ENCODE data around the gene KLRB1.

The KLRB1 gene

DNA sequence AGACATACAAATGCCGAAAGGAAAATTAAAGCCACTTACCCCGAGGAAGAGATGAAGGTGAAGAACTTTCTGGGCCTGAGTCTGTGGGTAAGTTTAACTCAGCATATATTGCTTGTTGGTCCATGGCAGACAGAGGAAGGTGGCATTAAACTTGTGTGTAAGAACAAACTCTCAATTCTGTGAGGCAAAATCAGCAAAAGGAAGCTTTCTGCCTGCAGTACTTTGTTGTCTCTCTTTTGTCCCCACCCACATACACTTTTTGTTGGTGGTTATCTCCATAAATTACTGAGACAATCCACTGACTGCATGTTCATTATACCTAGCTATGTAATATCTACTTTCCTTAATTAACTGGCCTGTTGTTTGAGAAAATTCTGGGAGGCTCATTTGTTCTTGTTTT, at the start of gene KLRB1:
Gene KLRB1 (minus strand): TSS at position 201 of the 400 bp plus-strand sequence. CDS start 77 bp downstream, at position 124.
- TF ChIP-seq, protein P1, sequence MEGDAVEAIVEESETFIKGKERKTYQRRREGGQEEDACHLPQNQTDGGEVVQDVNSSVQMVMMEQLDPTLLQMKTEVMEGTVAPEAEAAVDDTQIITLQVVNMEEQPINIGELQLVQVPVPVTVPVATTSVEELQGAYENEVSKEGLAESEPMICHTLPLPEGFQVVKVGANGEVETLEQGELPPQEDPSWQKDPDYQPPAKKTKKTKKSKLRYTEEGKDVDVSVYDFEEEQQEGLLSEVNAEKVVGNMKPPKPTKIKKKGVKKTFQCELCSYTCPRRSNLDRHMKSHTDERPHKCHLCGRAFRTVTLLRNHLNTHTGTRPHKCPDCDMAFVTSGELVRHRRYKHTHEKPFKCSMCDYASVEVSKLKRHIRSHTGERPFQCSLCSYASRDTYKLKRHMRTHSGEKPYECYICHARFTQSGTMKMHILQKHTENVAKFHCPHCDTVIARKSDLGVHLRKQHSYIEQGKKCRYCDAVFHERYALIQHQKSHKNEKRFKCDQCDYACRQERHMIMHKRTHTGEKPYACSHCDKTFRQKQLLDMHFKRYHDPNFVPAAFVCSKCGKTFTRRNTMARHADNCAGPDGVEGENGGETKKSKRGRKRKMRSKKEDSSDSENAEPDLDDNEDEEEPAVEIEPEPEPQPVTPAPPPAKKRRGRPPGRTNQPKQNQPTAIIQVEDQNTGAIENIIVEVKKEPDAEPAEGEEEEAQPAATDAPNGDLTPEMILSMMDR (IDR thresholded peaks at IDR 0.05; ENCODE audit: insufficient read depth, low read depth, low read length, missing control alignments) = no peak
- no peak within 1 kb of the TSS for H3K4me3 ChIP-seq (ENCODE audit: low read length)
- DNase-seq (ENCODE audit: low read depth) = no peak

DNA sequence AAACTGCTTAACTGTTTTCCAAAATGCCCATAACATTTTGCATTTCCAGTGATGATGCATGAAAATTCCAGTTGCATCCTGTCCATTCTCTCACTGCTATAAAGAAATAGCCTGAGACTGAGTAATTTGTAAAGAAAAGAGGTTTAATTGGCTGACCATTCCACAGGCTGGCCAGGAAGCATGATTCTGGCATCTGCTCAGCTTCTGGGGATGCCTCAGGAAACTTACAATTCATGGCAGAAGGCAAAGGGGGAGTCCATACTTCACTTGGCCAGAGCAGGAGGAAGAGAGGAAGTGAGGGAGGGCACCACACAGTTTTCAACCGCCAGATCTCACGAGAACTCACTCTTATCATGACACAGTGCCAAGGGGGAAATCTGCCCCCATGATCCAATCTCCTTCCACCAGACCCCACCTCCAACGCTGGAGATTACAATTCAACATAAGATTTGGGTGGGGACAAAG, 43.6 kb upstream of the KLRB1 start:
- peak; percentile 53 for DNase-seq (ENCODE audit: low read depth)
- H3K4me3 ChIP-seq (ENCODE audit: low read length) = no peak overlapping the region

DNA sequence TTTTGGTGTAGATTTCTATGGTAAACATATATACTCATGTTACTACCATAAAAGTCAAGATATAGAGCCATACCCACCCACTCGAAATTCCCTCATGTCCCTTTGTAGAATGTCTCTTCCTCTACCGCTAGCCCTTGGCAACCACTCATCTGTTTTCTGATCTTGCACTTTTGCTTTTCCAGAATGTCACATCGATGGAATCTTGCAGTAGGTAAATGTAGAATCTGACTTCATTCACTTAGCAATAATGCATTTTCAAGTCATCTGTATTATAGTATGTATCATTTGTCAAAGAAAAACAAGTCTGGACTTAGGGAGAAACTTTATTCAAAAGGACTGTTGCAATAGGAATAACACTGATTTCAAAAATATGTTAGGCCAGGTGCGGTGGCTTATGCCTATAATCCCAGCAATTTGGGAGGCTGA, 42.4 kb upstream of the KLRB1 start:
- peak; percentile 73 for DNase-seq (ENCODE audit: low read depth)
- TF ChIP-seq, protein P1 (IDR thresholded peaks at IDR 0.05; ENCODE audit: insufficient read depth, low read depth, low read length, missing control alignments) = no peak

More for the DNA sequence above, 43.6 kb upstream of the KLRB1 start:
- TF ChIP-seq, protein P1 (IDR thresholded peaks at IDR 0.05; ENCODE audit: insufficient read depth, low read depth, low read length, missing control alignments) = no peak

DNA sequence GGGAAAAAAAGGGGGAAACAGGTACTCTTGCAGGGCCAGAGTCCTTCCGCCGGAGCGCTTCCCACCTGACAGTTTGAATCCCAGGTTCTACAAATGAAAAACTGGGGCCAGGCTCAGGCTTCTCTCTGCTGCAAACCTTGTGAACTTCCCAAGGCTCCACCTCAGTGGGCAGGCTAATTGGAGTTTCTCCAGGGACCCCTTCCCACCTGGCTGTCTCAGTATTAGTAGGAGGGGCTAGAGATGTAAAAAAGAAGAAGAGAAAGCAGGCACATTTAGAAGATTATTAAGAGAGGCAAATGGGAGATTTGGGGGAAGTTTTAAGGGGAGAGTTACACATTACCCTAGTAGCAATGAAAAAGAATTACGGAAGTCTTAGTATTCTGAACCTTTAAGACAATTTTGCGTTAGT, 41.8 kb upstream of the KLRB1 start:
- peak overlapping the region; percentile 63 for H3K4me3 ChIP-seq (ENCODE audit: low read length)
- DNase-seq (ENCODE audit: low read depth) = peak; percentile 29
- TF ChIP-seq, protein P1 (IDR thresholded peaks at IDR 0.05; ENCODE audit: insufficient read depth, low read depth, low read length, missing control alignments) = no peak

More for the DNA sequence above, 42.4 kb upstream of the KLRB1 start:
- H3K4me3 ChIP-seq (ENCODE audit: low read length) = peak overlapping the region; percentile 63

DNA sequence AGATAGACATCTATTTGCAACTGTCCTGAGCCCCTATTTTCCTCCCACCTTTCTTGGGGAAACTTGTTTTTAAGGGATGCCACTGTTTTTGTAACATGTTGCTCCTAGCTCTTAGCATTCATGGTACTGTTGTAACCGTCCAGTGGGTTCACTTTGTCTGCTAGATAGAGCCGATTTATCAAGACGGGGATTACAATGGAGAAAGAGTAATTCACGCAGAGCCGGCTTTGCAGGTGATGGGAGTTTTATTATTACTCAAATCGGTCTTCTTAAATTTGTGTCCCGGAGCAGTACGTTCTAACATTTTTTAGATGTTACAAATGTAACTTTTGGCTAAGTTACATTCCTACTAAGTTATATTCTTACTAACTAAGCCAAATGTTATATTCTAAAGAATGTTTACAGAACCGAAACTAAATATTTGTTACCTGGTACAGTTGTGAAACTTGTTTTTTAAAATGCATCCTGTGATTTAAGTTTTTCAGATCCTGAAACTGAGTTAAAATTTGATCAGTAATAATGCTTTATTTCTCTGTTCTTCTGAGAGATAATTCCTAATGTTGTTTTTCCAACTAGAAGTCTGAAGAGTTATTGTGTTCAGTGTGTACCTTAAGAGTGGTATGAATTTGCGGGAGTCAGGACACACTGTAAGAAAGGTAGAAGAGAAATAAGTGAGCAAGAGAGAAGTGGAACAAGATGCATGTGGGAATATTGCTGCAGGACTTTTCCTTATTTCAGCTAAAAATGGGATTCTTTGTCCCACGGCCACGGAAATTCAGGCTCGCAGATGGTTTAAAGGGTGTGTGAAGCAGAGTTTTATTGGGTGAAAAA, 41.2 kb upstream of the KLRB1 start:
- TF ChIP-seq, protein P1 (IDR thresholded peaks at IDR 0.05; ENCODE audit: insufficient read depth, low read depth, low read length, missing control alignments) = no peak
- H3K4me3 ChIP-seq (ENCODE audit: low read length) = peak overlapping the region; percentile 63

DNA sequence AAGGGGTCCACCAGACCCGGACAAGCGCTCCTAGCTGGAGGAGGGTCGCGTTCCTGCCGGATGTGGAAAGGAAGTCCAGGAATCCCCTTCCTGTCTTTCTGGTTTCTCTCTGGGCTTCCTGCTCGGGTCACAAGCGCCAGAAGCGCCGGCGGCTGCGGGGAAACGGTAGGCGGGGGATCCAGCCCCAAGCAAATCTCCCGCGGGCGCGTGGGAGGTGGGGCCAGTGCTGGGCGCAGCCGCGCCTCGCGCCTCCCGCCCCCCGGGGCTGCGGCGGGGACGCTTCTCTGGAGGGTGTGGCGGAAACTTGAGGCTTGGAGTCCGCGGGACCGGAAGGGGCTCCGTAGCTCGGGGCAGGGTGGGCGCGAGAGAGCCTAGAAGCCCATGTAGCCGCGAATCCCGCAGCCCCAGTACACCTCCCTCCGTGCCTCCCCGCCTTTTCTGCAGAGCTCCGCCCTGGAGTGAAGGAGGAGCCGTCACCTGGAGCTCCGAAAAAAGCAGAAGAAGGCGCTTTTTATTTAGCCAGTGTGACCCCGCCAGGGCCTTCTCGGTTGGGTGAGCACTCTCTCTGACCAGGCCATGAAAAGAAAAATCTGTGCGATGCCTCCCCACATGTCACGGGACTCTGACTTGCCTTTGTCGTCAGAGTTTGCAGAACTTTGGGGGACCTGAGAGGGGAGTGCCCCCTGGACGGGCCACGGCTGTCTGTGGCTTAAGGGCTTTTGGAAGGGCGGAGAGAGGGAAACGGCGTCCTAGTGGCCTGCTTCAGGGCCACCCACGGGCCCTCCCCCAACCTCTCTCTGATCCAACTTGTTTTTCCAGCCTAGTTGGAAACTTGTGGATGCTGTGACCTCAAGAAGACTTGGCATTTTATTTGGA, 40.3 kb upstream of the KLRB1 start:
- TF ChIP-seq, protein P1 (IDR thresholded peaks at IDR 0.05; ENCODE audit: insufficient read depth, low read depth, low read length, missing control alignments) = peak; percentile 5
- H3K4me3 ChIP-seq (ENCODE audit: low read length) = peak overlapping the region; percentile 63
- peak; percentile 74 for DNase-seq (ENCODE audit: low read depth)

More for the DNA sequence above, 41.2 kb upstream of the KLRB1 start:
- peak; percentile 57 for DNase-seq (ENCODE audit: low read depth)

All from epithelial cell of esophagus (primary cell).